CD4-positive, alpha-beta T cell treated with Interleukin-6 for 4 hours (primary cell): ENCODE results near the gene STUM.
A peak's percentile ranks its signal among the peaks of the same experiment; 100 is the strongest.

Source experiments
- DNase-seq: peaks from one replicate; pipeline ENCODE4 v3.0.0-alpha.2; 2020; ENCODE audit warnings: mixed read lengths

STUM gene

DNA sequence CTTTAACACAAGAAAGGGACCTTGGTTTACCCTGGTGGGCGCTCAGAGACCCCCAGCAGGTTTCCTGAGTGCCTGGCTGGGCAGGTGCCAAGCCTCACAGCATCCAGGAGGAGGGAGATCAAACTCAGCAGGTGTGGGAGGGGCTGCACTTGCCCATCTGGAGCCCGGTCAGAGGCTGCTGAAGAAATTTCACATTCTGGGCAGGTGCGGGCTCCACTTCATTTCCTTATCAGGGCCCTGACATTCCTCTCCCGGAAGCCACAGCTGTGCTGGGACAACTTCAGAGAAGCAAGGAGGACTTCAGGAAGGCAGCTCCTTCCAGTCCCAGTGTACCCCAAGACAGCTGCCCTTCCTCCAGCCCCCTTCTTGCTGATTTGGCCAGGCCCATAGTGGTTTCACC is 107.6 kb downstream of the STUM start:
- no peak for DNase-seq

DNA sequence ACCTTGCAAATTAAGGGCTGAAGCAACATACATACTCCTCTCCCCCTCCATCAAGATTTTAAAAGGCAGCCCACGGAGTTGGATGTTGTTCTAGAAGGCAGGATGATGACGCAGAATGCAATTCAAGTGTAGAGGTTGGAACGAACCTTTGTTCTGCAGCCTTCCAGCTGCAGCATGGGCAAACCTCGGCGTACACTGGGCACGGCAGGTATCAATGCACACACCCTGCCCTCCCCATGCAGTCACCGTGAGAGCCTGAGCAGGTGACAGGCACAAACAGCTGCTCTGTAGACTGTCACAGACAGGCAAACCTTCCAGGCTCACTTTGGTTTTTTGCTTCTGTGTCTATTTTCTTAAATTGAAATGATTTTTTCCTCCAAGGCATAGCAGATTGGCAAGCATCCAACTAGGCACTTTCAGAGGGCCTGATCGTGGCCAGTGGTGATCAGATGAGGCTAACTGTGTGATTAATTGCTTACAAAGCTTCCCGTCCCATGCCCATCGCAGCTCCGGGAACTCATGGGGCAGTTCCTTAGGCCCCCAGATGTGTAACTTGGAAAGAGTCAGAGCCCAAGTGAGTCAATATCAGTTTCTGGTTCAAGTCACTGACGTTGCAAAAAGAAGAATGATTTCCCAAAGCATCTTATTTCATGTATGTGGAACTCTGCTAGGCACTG is 108.2 kb downstream of the STUM start:
- peak; percentile 73 for DNase-seq

GRCh38 chr1:226657895-226658545 is 109.5 kb downstream of the STUM start:
- DNase-seq = peak; percentile 8

DNA sequence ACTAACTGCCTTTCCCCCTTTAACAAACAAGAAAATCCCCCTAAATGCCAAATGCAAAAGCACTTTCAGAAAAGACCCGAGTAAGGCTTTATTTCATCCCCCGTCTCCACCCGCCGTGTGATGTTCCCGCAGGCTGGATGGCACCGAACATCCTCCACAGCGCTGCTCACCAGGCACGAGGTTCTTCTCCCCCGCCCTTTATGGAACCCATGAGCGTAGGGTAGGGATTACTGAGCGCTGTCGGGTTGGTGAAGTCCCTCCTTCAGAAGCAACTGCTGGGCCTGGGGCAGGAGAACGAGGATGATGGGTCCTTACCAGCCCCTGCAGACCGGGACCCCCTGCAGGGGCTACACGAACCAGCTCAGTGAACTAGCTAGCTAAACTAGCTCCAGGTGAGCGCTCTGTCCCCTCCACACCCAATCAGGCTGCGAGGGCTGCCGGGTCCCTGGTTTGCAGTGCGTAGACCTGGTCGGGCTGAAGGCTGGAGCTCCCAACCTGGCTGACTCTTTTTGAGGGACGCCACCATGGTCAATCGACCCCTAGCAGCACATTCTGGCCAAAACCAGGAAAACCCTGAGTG is 110.1 kb downstream of the STUM start:
- peak; percentile 2 for DNase-seq
